HCT116 (cell line): Measurements from ENCODE around the gene TOP1. TPM values are rescaled to one million over a fixed set of nuclear protein-coding genes. Genes with fewer than 3 reads are reported as not detected.

Experiments used
- ATAC-seq: fragments of 200-7000 bp; cut with Tn5 transposase; 2 replicates; pipeline ENCODE4 v1.9.1; 2020; ENCODE audit warnings: mild to moderate bottlenecking, moderate library complexity
- BruUV-seq: library from RNA; stranded (reverse); fragments of 400-500 nt; replicated peaks from 2 replicates; lab custom pipeline; 2021; lab: Mats Ljungman, UMichigan
- CTCF ChIA-PET: fragments of 300-600 bp; sonication (Branson Sonifier 250); formaldehyde crosslinking; loops from one replicate; lab custom pipeline; 2021; ENCODE audit warnings: antibody characterized with exemption; lab: Charles Lee
- POLR2A ChIA-PET: fragments of 300-600, 350-600 bp; sonication (Branson Sonifier 250); formaldehyde crosslinking; loops from one replicate; lab custom pipeline; 2021; ENCODE audit warnings: antibody characterized with exemption; lab: Charles Lee
- RAD21 ChIA-PET, 2 experiments: fragments of 300-600 bp; sonication (Branson Sonifier 250); formaldehyde crosslinking; loops; one replicate each; lab custom pipeline; 2023; ENCODE audit warnings: low total read pairs in 2 of 2; ENCODE audit not compliant: uncharacterized antibody in 2 of 2, unreplicated experiment in 2 of 2, low non-redundant PET in 1 of 2; lab: Charles Lee
- DNase-seq: peaks from one replicate; pipeline ENCODE4 v3.0.0-alpha.2; 2010; ENCODE audit warnings: low read depth, low spot score
- H2AFZ ChIP-seq: fragments of 200-600 bp; shearing (Covaris generic), sonication (generic); 2 replicates; pipeline ENCODE4 v1.6.1; 2017; ENCODE audit warnings: low read depth, mixed run types, mixed read lengths, antibody characterized with exemption, low read length; ENCODE audit not compliant: poor library complexity, severe bottlenecking
- H3K27ac ChIP-seq: 2 replicates; pipeline ENCODE4 v1.5.1; 2012; ENCODE audit warnings: low read depth, low read length
- H3K27me3 ChIP-seq: fragments of 200-600 bp; sonication (generic); 2 replicates; pipeline ENCODE4 v1.6.1; 2016; ENCODE audit warnings: mixed run types, low read length, mixed read lengths; ENCODE audit not compliant: insufficient read depth
- H3K36me3 ChIP-seq, 2 experiments: fragments of 200-500 bp in 1 of 2; fragments of 200-600 bp in 1 of 2; sonication (Bioruptor generic) in 1 of 2; sonication (generic) in 1 of 2; 2 replicates each; pipeline versions ENCODE4 v1.5.1 to v1.6.1; 2014 to 2016; ENCODE audit warnings: low read length in 2 of 2, inconsistent platforms in 1 of 2, mixed read lengths in 1 of 2, mixed run types in 1 of 2; ENCODE audit not compliant: insufficient read depth in 2 of 2, control insufficient read depth in 1 of 2
- H3K4me1 ChIP-seq, 2 experiments: fragments of 200-600 bp in 1 of 2; sonication (generic) in 1 of 2; 2 replicates each; pipeline versions ENCODE4 v1.5.1 to v1.6.1; 2012 to 2017; ENCODE audit warnings: low read length in 2 of 2, inconsistent platforms in 1 of 2, mild to moderate bottlenecking in 1 of 2, mixed read lengths in 1 of 2, mixed run types in 1 of 2, moderate library complexity in 1 of 2; ENCODE audit not compliant: insufficient read depth in 2 of 2, control insufficient read depth in 1 of 2
- H3K4me2 ChIP-seq: fragments of 200-600 bp; sonication (generic); 2 replicates; pipeline ENCODE4 v1.6.1; 2017; ENCODE audit warnings: mixed run types, low read length, mixed read lengths
- H3K4me3 ChIP-seq, 2 experiments: fragments of 200-600 bp in 1 of 2; sonication (generic) in 1 of 2; replicated peaks in 1 of 2; 2 replicates each; pipeline ENCODE4 v1.5.1; 2011 to 2016; ENCODE audit warnings: low read length in 2 of 2, control low read depth in 1 of 2, low read depth in 1 of 2, mild to moderate bottlenecking in 1 of 2, mixed read lengths in 1 of 2, mixed run types in 1 of 2
- H3K79me2 ChIP-seq: fragments of 200-600 bp; sonication (generic); 2 replicates; pipeline ENCODE4 v1.6.1; 2017; ENCODE audit warnings: mild to moderate bottlenecking, mixed run types, low read length, moderate library complexity, mixed read lengths; ENCODE audit not compliant: insufficient read depth
- H3K9ac ChIP-seq: fragments of 200-600 bp; sonication (generic); 2 replicates; pipeline ENCODE4 v1.6.1; 2016; ENCODE audit warnings: low read length, mixed read lengths
- H3K9me2 ChIP-seq: fragments of 200-600 bp; sonication (generic), shearing (Covaris generic); 2 replicates; pipeline ENCODE4 v1.6.1; 2017; ENCODE audit warnings: mixed run types, mild to moderate bottlenecking, moderate library complexity; ENCODE audit not compliant: insufficient read depth
- H3K9me3 ChIP-seq, 2 experiments: fragments of 200-500 bp in 1 of 2; fragments of 200-600 bp in 1 of 2; sonication (Bioruptor generic) in 1 of 2; sonication (generic) in 1 of 2; 2 replicates each; pipeline ENCODE4 v1.6.1; 2014 to 2017; ENCODE audit warnings: low read length in 2 of 2, mixed read lengths in 2 of 2, inconsistent platforms in 1 of 2, low read depth in 1 of 2, mild to moderate bottlenecking in 1 of 2, mixed run types in 1 of 2, moderate library complexity in 1 of 2; ENCODE audit not compliant: control insufficient read depth in 1 of 2, insufficient read depth in 1 of 2
- H4K20me1 ChIP-seq: fragments of 200-600 bp; sonication (generic), shearing (Covaris generic); 2 replicates; pipeline ENCODE4 v1.6.1; 2017; ENCODE audit warnings: mixed run types, mild to moderate bottlenecking, moderate library complexity; ENCODE audit not compliant: insufficient read depth
- EGR1 ChIP-seq: IDR thresholded peaks from 2 replicates; pipeline ENCODE4 v1.6.1; 2012; ENCODE audit warnings: low read depth
- POLR2A ChIP-seq: IDR thresholded peaks from 2 replicates; pipeline ENCODE4 v1.7.0; 2011; ENCODE audit warnings: borderline replicate concordance; ENCODE audit not compliant: insufficient read depth, insufficient read length; ENCODE audit errors: extremely low read depth
- SRF ChIP-seq: IDR thresholded peaks from 2 replicates; pipeline ENCODE4 v1.6.1; 2012; ENCODE audit warnings: low read depth
- intact Hi-C: fragments of 100-400 bp; cut with micrococcal nuclease; formaldehyde crosslinking; loops from 2 replicates; pipeline ENCODE4 v1.10.0; 2022
- microRNA-seq: library from miRNA; unstranded; fragments of <30 nt; microRNA quantifications from one replicate; pipeline ENCODE4, GENCODE V29; 2016; ENCODE audit warnings: borderline number of aligned reads
- total RNA-seq: library from RNA; stranded (reverse); gene quantifications from one replicate; pipeline ENCODE4 v1.2.1, GENCODE V29; 2021; ENCODE audit not compliant: unreplicated experiment
- TF ChIP-seq, protein P1 (sequence below): IDR thresholded peaks from 2 replicates; pipeline ENCODE4 v1.6.1; 2012

Gene TOP1
- total RNA-seq, 1 experiment from 2014 or later, result 190 TPM

DNA sequence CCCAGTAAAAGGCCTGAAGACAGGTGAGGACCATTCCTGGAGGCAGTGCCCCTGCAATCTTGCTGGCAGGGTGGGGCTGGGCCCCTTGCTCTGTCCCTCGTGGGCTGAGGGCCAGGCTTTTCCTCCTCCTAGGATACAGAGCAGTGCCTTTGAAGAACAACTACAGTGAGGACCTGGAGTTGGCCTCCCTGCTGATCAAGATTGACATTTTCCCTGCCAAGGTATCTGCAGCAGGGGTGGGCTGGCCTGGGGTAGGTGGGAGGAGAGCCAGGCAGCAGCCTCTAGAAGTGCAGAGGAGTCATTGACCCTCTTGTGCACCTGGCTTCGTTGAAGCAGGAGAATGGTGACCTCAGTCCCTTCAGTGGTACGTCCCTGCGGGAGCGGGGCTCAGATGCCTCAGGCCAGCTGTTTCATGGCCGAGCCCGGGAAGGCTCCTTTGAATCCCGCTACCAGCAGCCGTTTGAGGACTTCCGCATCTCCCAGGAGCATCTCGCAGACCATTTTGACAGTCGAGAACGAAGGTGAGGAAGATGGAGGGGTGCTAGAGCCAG is 145.2 kb downstream of the TOP1 start:
- Histone ChIP-seq H4K20me1 (no peaks in the 10 kb centered on the region), H3K27me3 (no peaks in the 10 kb centered on the region), H3K4me3 (no peak overlapping the region), H3K36me3 (peaks cover 14 to 17% of the 10 kb centered on the region in 2 experiments; a peak in 3 of 4 replicates), H3K4me1 (peaks cover 3 to 16% of the 10 kb centered on the region in 2 experiments; a peak in 3 of 4 replicates), H3K9me3 (no peaks in the 10 kb centered on the region), H2AFZ (no peak overlapping the region), H3K79me2 (no peaks in the 10 kb centered on the region), H3K9me2 (no peaks in the 10 kb centered on the region), H3K4me2 (no peak overlapping the region), H3K27ac (no peak overlapping the region), H3K9ac (no peak overlapping the region)
- DNase-seq, result no peak
- ChIA-PET POLR2A (no interaction called here), CTCF (interaction anchor here (1.1 to 4.8 kb wide), 5 partner anchors 13 to 166 kb away, joined by 4 to 83 read pairs (median 5); partner anchors contain the start of gene LPIN3), RAD21 (no interaction called here)
- TSS peak; percentile 17 for BruUV-seq
- no peak for ATAC-seq
- intact Hi-C loops, result loop anchor here (1.0 to 5.0 kb wide), 3 partner anchors 58 to 238 kb away; partner anchors contain the start of gene LPIN3
- TF ChIP-seq EGR1 (no peak), POLR2A (no peak), SRF (no peak)
- TF ChIP-seq, protein P1, sequence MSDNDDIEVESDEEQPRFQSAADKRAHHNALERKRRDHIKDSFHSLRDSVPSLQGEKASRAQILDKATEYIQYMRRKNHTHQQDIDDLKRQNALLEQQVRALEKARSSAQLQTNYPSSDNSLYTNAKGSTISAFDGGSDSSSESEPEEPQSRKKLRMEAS, result no peak

Small RNA genes lying within 50 kb of the gene (microRNA-seq; reads per million reads assigned to microRNA genes)
- not detected for gene MIR6871

Other genes starting within 250 kb of the TOP1 start
- 45.6 TPM for gene PLCG1, start 108.7 kb downstream of the TOP1 start, total RNA-seq